H1 (cell line): ENCODE results near the gene MRPL40. TPM values are rescaled to one million over a fixed set of nuclear protein-coding genes. Genes with fewer than 3 reads are reported as not detected.

ENCODE experiments used
- CTCF ChIA-PET: fragments of 300-600 bp; sonication (Branson Sonifier 250); formaldehyde crosslinking; loops from one replicate; lab custom pipeline; 2021; ENCODE audit not compliant: partially characterized antibody; lab: Charles Lee
- POLR2A ChIA-PET: fragments of 300-600 bp; sonication (Branson Sonifier 250); formaldehyde crosslinking; loops from one replicate; lab custom pipeline; 2021; ENCODE audit warnings: inconsistent platforms; ENCODE audit not compliant: partially characterized antibody; lab: Charles Lee
- DNase-seq, 2 experiments: peaks; one replicate each; pipeline versions ENCODE4 v3.0.0 to v3.0.0-alpha.2; 2010 to 2022; ENCODE audit warnings: low spot score in 2 of 2, low read depth in 1 of 2, mixed read lengths in 1 of 2
- FAIRE-seq: peaks from 2 replicates; lab custom pipeline; 2011; peaks lifted over from hg19 to GRCh38; lab: Jason Lieb, UNC
- H2AFZ ChIP-seq: 2 replicates; pipeline ENCODE4 v1.8.1; 2012; ENCODE audit warnings: low read length, inconsistent platforms
- H2AK5ac ChIP-seq: 2 replicates; pipeline ENCODE4 v1.6.1; 2013; ENCODE audit warnings: low read depth, low read length
- H2BK120ac ChIP-seq: replicated peaks from 2 replicates; pipeline ENCODE3; 2013; ENCODE audit warnings: low read depth, low read length, inconsistent platforms
- H2BK12ac ChIP-seq: 2 replicates; pipeline ENCODE4 v1.6.1; 2013; ENCODE audit warnings: low read depth, low read length
- H2BK15ac ChIP-seq: 2 replicates; pipeline ENCODE4 v1.6.1; 2013; ENCODE audit warnings: low read length
- H2BK20ac ChIP-seq: 2 replicates; pipeline ENCODE4 v1.6.1; 2013; ENCODE audit warnings: low read length
- H2BK5ac ChIP-seq: 2 replicates; pipeline ENCODE4 v1.6.1; 2013; ENCODE audit warnings: low read depth, low read length
- H3K14ac ChIP-seq: 2 replicates; pipeline ENCODE4 v1.6.1; 2013; ENCODE audit warnings: inconsistent platforms; ENCODE audit not compliant: insufficient read length
- H3K18ac ChIP-seq: 2 replicates; pipeline ENCODE4 v1.6.1; 2013; ENCODE audit warnings: low read length; ENCODE audit errors: extremely low read depth
- H3K23ac ChIP-seq: 2 replicates; pipeline ENCODE4 v1.6.1; 2013; ENCODE audit warnings: inconsistent platforms; ENCODE audit not compliant: insufficient read length
- H3K23me2 ChIP-seq: 2 replicates; pipeline ENCODE4 v1.6.1; 2013; ENCODE audit warnings: low read depth, low read length
- H3K27ac ChIP-seq: 2 replicates; pipeline ENCODE4 v1.6.1; 2011; ENCODE audit warnings: low read depth, low read length, inconsistent platforms
- H3K27me3 ChIP-seq, 4 experiments: replicated peaks in 1 of 4; 1 replicate in 1 of 4; 2 replicates in 3 of 4; pipeline versions ENCODE4 v1.6.1 to v1.8.1; 2011 to 2013; ENCODE audit warnings: low read length in 3 of 4, mild to moderate bottlenecking in 3 of 4, inconsistent platforms in 2 of 4, mixed read lengths in 2 of 4, moderate library complexity in 1 of 4; ENCODE audit not compliant: control insufficient read depth in 3 of 4, insufficient read depth in 3 of 4; ENCODE audit errors: extremely low read depth in 1 of 4
- H3K36me3 ChIP-seq, 4 experiments: 2 replicates each; pipeline versions ENCODE4 v1.6.1 to v1.8.1; 2011 to 2013; ENCODE audit warnings: mild to moderate bottlenecking in 4 of 4, low read length in 3 of 4, moderate library complexity in 2 of 4, control low read depth in 1 of 4, inconsistent platforms in 1 of 4; ENCODE audit not compliant: insufficient read depth in 4 of 4, control insufficient read depth in 2 of 4
- H3K4ac ChIP-seq: replicated peaks from 2 replicates; pipeline ENCODE3; 2013; ENCODE audit warnings: low read length, low read depth, mixed read lengths, inconsistent platforms; ENCODE audit not compliant: insufficient read length
- H3K4me1 ChIP-seq, 4 experiments: replicated peaks in 1 of 4; 1 replicate in 1 of 4; 2 replicates in 3 of 4; pipeline versions ENCODE4 v1.6.1 to v1.8.1; 2011 to 2013; ENCODE audit warnings: low read length in 3 of 4, inconsistent platforms in 2 of 4, mixed read lengths in 1 of 4; ENCODE audit not compliant: insufficient read depth in 4 of 4, control insufficient read depth in 3 of 4
- H3K4me2 ChIP-seq, 2 experiments: 2 replicates each; pipeline versions ENCODE4 v1.6.1 to v1.8.1; 2011 to 2013; ENCODE audit warnings: low read depth in 2 of 2, low read length in 2 of 2, control low read depth in 1 of 2, inconsistent platforms in 1 of 2, mild to moderate bottlenecking in 1 of 2; ENCODE audit not compliant: insufficient read depth in 1 of 2
- H3K4me3 ChIP-seq, 4 experiments: fragments of 200-600, 300-600 bp in 1 of 4; sonication (generic), shearing (Covaris generic), sonication (Bioruptor Twin) in 1 of 4; 2 replicates each; pipeline versions ENCODE4 v1.5.1 to v1.8.1; 2011 to 2016; ENCODE audit warnings: low read length in 4 of 4, low read depth in 3 of 4, control low read depth in 2 of 4, inconsistent platforms in 2 of 4, mild to moderate bottlenecking in 2 of 4, mixed read lengths in 1 of 4, moderate library complexity in 1 of 4; ENCODE audit not compliant: insufficient read depth in 2 of 4; ENCODE audit errors: extremely low read depth in 1 of 4
- H3K56ac ChIP-seq: replicated peaks from 2 replicates; pipeline ENCODE3; 2013; ENCODE audit warnings: low read depth, mild to moderate bottlenecking, mixed read lengths, low read length, inconsistent platforms; ENCODE audit not compliant: insufficient read length
- H3K79me1 ChIP-seq: 2 replicates; pipeline ENCODE4 v1.6.1; 2013; ENCODE audit warnings: low read depth, low read length, control low read depth
- H3K79me2 ChIP-seq, 2 experiments: 2 replicates each; pipeline versions ENCODE4 v1.6.1 to v1.8.1; 2012 to 2013; ENCODE audit warnings: low read length in 2 of 2, mild to moderate bottlenecking in 2 of 2, inconsistent platforms in 1 of 2; ENCODE audit not compliant: insufficient read depth in 2 of 2, control insufficient read depth in 1 of 2
- H3K9ac ChIP-seq, 4 experiments: replicated peaks in 1 of 4; 1 replicate in 1 of 4; 2 replicates in 3 of 4; pipeline versions ENCODE4 v1.6.1 to v1.8.1; 2011 to 2013; ENCODE audit warnings: low read depth in 3 of 4, low read length in 3 of 4, control low read depth in 2 of 4, mild to moderate bottlenecking in 2 of 4, moderate library complexity in 2 of 4, inconsistent platforms in 1 of 4; ENCODE audit errors: extremely low read depth in 1 of 4
- H3K9me3 ChIP-seq, 2 experiments: 2 replicates each; pipeline versions ENCODE4 v1.6.1 to v1.8.1; 2012 to 2013; ENCODE audit warnings: mild to moderate bottlenecking in 2 of 2, moderate library complexity in 2 of 2, control low read depth in 1 of 2, inconsistent platforms in 1 of 2, low read depth in 1 of 2, low read length in 1 of 2, mixed read lengths in 1 of 2; ENCODE audit not compliant: insufficient read depth in 2 of 2
- H4K20me1 ChIP-seq, 2 experiments: replicated peaks in 1 of 2; 2 replicates each; pipeline versions ENCODE3 to v1.8.1; 2011 to 2013; ENCODE audit warnings: inconsistent platforms in 2 of 2, low read length in 2 of 2, mild to moderate bottlenecking in 1 of 2; ENCODE audit not compliant: insufficient read depth in 2 of 2, control insufficient read depth in 1 of 2
- H4K5ac ChIP-seq: 2 replicates; pipeline ENCODE4 v1.6.1; 2013; ENCODE audit warnings: low read length, low read depth, mixed read lengths, inconsistent platforms; ENCODE audit not compliant: insufficient read length
- H4K8ac ChIP-seq: 2 replicates; pipeline ENCODE4 v1.8.0; 2013; ENCODE audit warnings: mild to moderate bottlenecking, moderate library complexity, low read length, inconsistent platforms; ENCODE audit not compliant: insufficient read depth; ENCODE audit errors: extremely low read depth
- H4K91ac ChIP-seq: replicated peaks from 2 replicates; pipeline ENCODE3; 2013; ENCODE audit warnings: low read length, mixed read lengths, inconsistent platforms; ENCODE audit not compliant: insufficient read length
- ASH2L ChIP-seq: fragments of 200-600, 300-600 bp; sonication (generic); IDR thresholded peaks from one replicate; pipeline ENCODE4 v1.7.1; 2017; ENCODE audit warnings: low read length
- CTCF ChIP-seq, 3 experiments: IDR thresholded peaks; 1 replicate in 2 of 3; 2 replicates in 1 of 3; pipeline versions ENCODE4 v1.5.1 to v1.6.1; 2011; ENCODE audit warnings: low read length in 3 of 3, mild to moderate bottlenecking in 3 of 3, inconsistent platforms in 2 of 3, low read depth in 1 of 3, moderate library complexity in 1 of 3; ENCODE audit not compliant: insufficient read depth in 1 of 3; ENCODE audit errors: control extremely low read depth in 1 of 3
- MAFK ChIP-seq: IDR thresholded peaks from 2 replicates; pipeline ENCODE4 v1.6.1; 2012; ENCODE audit warnings: low read depth, mild to moderate bottlenecking, improper control_type of control experiment, low read length
- MAX ChIP-seq: IDR thresholded peaks from 2 replicates; pipeline ENCODE4 v1.6.1; 2012; ENCODE audit warnings: inconsistent platforms
- WGBS, 2 experiments: shearing (Covaris generic) in 1 of 2; methylation state at CpG; one replicate each; pipeline versions ENCODE4 v1.1.6 to v1.1.7; 2013 to 2015; ENCODE audit warnings: low lambda C conversion rate in 2 of 2, mixed read lengths in 2 of 2, inconsistent platforms in 1 of 2, low coverage in 1 of 2, missing lambda C conversion rate in 1 of 2; ENCODE audit not compliant: insufficient replicate concordance in 2 of 2, insufficient coverage in 1 of 2, insufficient read length in 1 of 2; ENCODE audit errors: extremely low coverage in 1 of 2, missing lambda C conversion rate in 1 of 2; 5-methylcytosine and 5-hydroxymethylcytosine counted together
- polyA plus RNA-seq, 7 experiments: library from polyadenylated mRNA; depleted of rRNA in 3 of 7; stranded (reverse) in 5 of 7; unstranded in 2 of 7; fragments of >200 nt in 5 of 7; fragments of 200-250 nt in 2 of 7; gene quantifications; 1 replicate in 5 of 7; 2 replicates in 1 of 7; 4 replicates in 1 of 7; pipeline versions ENCODE4 v1.2.1 to v1.2.3, GENCODE V29; 2011 to 2013; ENCODE audit warnings: missing spikeins in 2 of 7, mixed read lengths in 2 of 7
- total RNA-seq: library from RNA; stranded (reverse); fragmentation: NEBNext Ultra II Directional; extraction: Animal tissue kit (Norgen Biotek cat#: 25700); gene quantifications from 2 replicates; pipeline ENCODE4 v1.2.1, GENCODE V29; 2021

MRPL40 gene
- total and polyA plus RNA-seq, 2 of the 8 experiments (the other 6 are each of a cell fraction or from before 2014, with no cell fraction given): 12.4 to 14.5 TPM

GRCh38 chr22:19469421-19469820 lies 37.1 kb downstream of the MRPL40 start:
- H3K27me3 ChIP-seq: no peaks in the 10 kb centered on the region
- no peak overlapping the region for H3K4ac ChIP-seq
- no peak overlapping the region for H3K23ac ChIP-seq
- H2AK5ac ChIP-seq: no peak overlapping the region
- H3K23me2 ChIP-seq: no peaks in the 10 kb centered on the region
- 90% methylated on average over 7 of the region's 7 CpGs; no CpG with 5 or more reads in 1 of the 2 experiments for WGBS, 2 experiments
- H3K4me3 ChIP-seq: no peak overlapping the region
- H4K8ac ChIP-seq: no peak overlapping the region
- no peak overlapping the region for H3K4me2 ChIP-seq
- no peaks in the 10 kb centered on the region for H3K4me1 ChIP-seq
- H2BK120ac ChIP-seq: no peak overlapping the region
- no peak overlapping the region for H2BK12ac ChIP-seq
- TF ChIP-seq ASH2L (no peak), MAX (no peak), MAFK (no peak), CTCF (IDR thresholded peaks at IDR 0.05; ENCODE audit: control extremely low read depth in 1 of 3, insufficient read depth in 1 of 3, low read depth in 1 of 3, low read length in 3 of 3) (no peak)
- H3K79me1 ChIP-seq: peaks cover 2% of the 10 kb centered on the region; the same call in 1 of the 2 replicates
- no peak overlapping the region for H3K18ac ChIP-seq
- DNase-seq (no peak), FAIRE-seq (no peak)
- no peak overlapping the region; the same call in 1 of the 2 replicates for H2BK5ac ChIP-seq
- no peak overlapping the region for H3K56ac ChIP-seq
- ChIA-PET CTCF (interaction anchor here (1.0 kb wide), 2 partner anchors 38 to 72 kb away, joined by 3 read pairs; no protein-coding TSS in a partner anchor), POLR2A (interaction anchor here (0.8 to 1.5 kb wide), 3 partner anchors 9 to 19 kb away, joined by 3 read pairs; no protein-coding TSS in a partner anchor)
- no peaks in the 10 kb centered on the region for H3K9me3 ChIP-seq
- H2BK15ac ChIP-seq: no peak overlapping the region
- 0 out of 4 replicates have a peak, but pooled peaks cover 0 to 2% of the 10 kb centered on the region in 2 experiments for H3K79me2 ChIP-seq
- H2BK20ac ChIP-seq: no peak overlapping the region
- H4K91ac ChIP-seq: no peak overlapping the region
- H3K14ac ChIP-seq: no peak overlapping the region
- no peak overlapping the region for H4K5ac ChIP-seq
- H3K27ac ChIP-seq: no peak overlapping the region
- no peak overlapping the region for H2AFZ ChIP-seq
- H3K9ac ChIP-seq: no peak overlapping the region
- H4K20me1 ChIP-seq: peaks cover 4 to 25% of the 10 kb centered on the region in 2 experiments
- peaks cover 30 to 66% (median 56%) of the 10 kb centered on the region in 4 experiments for H3K36me3 ChIP-seq
